Osteoblast (primary cell): Measurements from ENCODE around the gene TRIM42. TPM values are rescaled to one million over a fixed set of nuclear protein-coding genes. Genes with fewer than 3 reads are reported as not detected.

Source experiments
- DNase-seq: peaks from one replicate; pipeline ENCODE4 v3.0.0; 2011; ENCODE audit warnings: low spot score, mixed read lengths; ENCODE audit not compliant: insufficient read length; ENCODE audit errors: missing footprints
- H2AFZ ChIP-seq: 2 replicates; pipeline ENCODE4 v1.6.0; 2011; ENCODE audit warnings: mild to moderate bottlenecking, low read length
- H3K27ac ChIP-seq: 2 replicates; pipeline ENCODE4 v1.5.1; 2011; ENCODE audit warnings: mild to moderate bottlenecking, low read depth, low read length, moderate library complexity
- H3K27me3 ChIP-seq: 2 replicates; pipeline ENCODE4 v1.6.0; 2012; ENCODE audit warnings: mild to moderate bottlenecking, control low read depth, inconsistent platforms, low read length, moderate library complexity; ENCODE audit not compliant: insufficient read depth
- H3K36me3 ChIP-seq: 2 replicates; pipeline ENCODE4 v1.5.1; 2011; ENCODE audit warnings: mild to moderate bottlenecking, low read length, control low read depth, moderate library complexity; ENCODE audit not compliant: insufficient read depth
- H3K4me1 ChIP-seq: 2 replicates; pipeline ENCODE4 v1.5.1; 2011; ENCODE audit warnings: mild to moderate bottlenecking, low read length, control low read depth, moderate library complexity; ENCODE audit not compliant: insufficient read depth
- H3K4me2 ChIP-seq: 2 replicates; pipeline ENCODE4 v1.6.0; 2011; ENCODE audit warnings: mild to moderate bottlenecking, low read length; ENCODE audit not compliant: insufficient read depth
- H3K4me3 ChIP-seq: fragments of 200-600 bp; sonication (generic); 3 replicates; pipeline ENCODE4 v1.5.1; 2012; ENCODE audit warnings: mild to moderate bottlenecking, low read length, inconsistent platforms; ENCODE audit not compliant: insufficient read depth
- H3K79me2 ChIP-seq: 2 replicates; pipeline ENCODE4 v1.6.0; 2012; ENCODE audit warnings: mild to moderate bottlenecking, low read length, control low read depth, inconsistent platforms; ENCODE audit not compliant: insufficient read depth
- H3K9me3 ChIP-seq: 2 replicates; pipeline ENCODE4 v1.5.1; 2011; ENCODE audit warnings: low read depth, low read length, control low read depth
- H4K20me1 ChIP-seq: 2 replicates; pipeline ENCODE4 v1.6.0; 2012; ENCODE audit warnings: mild to moderate bottlenecking, low read length, control low read depth; ENCODE audit not compliant: insufficient read depth
- total RNA-seq: library from RNA; depleted of rRNA; stranded (reverse); fragments of >200 nt; gene quantifications from 2 replicates; pipeline ENCODE4 v1.2.3, GENCODE V29; 2012
- TF ChIP-seq, protein P1 (sequence below): IDR thresholded peaks from 2 replicates; pipeline ENCODE4 v1.5.1; 2011; ENCODE audit warnings: mild to moderate bottlenecking, low read depth, low read length, moderate library complexity; ENCODE audit errors: extremely low read depth

Gene TRIM42
- total RNA-seq, 1 donor = not detected

DNA sequence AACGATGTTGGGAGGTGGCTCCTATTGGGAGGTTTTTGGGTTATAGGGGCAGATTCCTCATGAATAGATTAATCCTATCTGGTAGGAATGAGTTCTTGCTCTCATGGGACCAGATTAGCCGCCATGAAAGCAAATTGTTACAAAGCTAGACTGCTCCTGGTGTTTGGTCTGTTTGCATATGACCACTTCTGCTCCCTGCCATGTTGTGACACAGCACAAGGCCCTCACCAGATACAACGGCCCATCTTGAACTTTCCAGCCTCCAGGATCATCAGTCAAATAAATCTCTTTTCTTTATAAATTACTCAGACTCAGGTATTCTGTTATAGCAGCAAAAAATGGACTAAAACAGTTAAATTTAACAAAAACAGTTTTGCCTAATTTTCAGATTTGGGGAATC, 34.4 kb downstream of the TRIM42 start:
- Histone ChIP-seq H3K36me3 (no peaks in the 10 kb centered on the region), H3K27ac (no peak overlapping the region), H2AFZ (no peak overlapping the region), H3K9me3 (no peaks in the 10 kb centered on the region), H4K20me1 (no peaks in the 10 kb centered on the region), H3K4me3 (no peak overlapping the region), H3K79me2 (no peaks in the 10 kb centered on the region), H3K4me1 (peaks cover 8% of the 10 kb centered on the region), H3K4me2 (no peak overlapping the region), H3K27me3 (no peaks in the 10 kb centered on the region)
- TF ChIP-seq, protein P1, sequence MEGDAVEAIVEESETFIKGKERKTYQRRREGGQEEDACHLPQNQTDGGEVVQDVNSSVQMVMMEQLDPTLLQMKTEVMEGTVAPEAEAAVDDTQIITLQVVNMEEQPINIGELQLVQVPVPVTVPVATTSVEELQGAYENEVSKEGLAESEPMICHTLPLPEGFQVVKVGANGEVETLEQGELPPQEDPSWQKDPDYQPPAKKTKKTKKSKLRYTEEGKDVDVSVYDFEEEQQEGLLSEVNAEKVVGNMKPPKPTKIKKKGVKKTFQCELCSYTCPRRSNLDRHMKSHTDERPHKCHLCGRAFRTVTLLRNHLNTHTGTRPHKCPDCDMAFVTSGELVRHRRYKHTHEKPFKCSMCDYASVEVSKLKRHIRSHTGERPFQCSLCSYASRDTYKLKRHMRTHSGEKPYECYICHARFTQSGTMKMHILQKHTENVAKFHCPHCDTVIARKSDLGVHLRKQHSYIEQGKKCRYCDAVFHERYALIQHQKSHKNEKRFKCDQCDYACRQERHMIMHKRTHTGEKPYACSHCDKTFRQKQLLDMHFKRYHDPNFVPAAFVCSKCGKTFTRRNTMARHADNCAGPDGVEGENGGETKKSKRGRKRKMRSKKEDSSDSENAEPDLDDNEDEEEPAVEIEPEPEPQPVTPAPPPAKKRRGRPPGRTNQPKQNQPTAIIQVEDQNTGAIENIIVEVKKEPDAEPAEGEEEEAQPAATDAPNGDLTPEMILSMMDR = no peak
- no peak for DNase-seq

DNA sequence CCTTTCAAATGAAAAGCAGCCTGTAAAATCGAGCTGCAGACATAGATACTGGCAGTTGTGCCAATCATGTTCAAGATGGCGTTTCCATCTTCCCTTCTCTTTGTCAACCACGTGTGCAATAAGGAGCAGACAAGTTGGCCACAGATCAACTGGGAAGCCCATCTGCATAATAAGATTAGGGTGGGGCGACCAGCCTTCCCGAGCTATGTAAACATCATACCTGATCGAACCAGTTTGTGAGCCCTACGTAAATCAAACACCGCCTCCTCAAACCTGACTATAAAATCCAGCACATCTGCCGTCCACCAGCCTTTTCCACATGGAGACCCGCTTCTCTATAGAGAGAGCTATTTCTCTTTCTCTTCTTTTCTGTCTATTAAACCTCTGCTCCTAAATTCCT, 37.2 kb downstream of the TRIM42 start:
- no peak overlapping the region for H2AFZ ChIP-seq
- H3K9me3 ChIP-seq = no peaks in the 10 kb centered on the region
- no peak for DNase-seq
- H3K27ac ChIP-seq = no peak overlapping the region
- no peaks in the 10 kb centered on the region for H3K27me3 ChIP-seq
- H3K36me3 ChIP-seq = no peaks in the 10 kb centered on the region
- TF ChIP-seq, protein P1 = no peak
- H3K79me2 ChIP-seq = no peaks in the 10 kb centered on the region
- H3K4me3 ChIP-seq = no peak overlapping the region
- no peak overlapping the region for H3K4me2 ChIP-seq
- H4K20me1 ChIP-seq = no peaks in the 10 kb centered on the region
- no peaks in the 10 kb centered on the region for H3K4me1 ChIP-seq

DNA sequence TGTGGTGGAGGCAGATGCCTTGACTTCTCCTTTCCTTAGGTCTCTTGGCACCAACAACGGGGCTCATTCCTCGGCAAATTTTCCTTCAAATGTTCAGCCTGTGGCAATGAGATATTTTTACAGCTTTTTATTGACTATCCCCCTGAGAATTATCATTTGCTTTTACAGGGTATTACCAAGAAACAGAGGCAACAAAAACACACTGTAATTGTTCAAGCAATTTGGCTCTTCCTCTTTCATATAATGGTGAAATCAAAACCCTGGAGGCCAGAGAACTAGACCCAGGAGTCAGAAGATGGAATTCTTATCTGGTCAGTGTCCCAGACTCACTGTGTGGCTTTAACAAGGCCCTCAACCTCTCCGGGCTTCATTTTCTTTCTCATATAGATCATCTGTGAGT, 40.1 kb downstream of the TRIM42 start:
- TF ChIP-seq, protein P1 = no peak
- H3K36me3 ChIP-seq = no peaks in the 10 kb centered on the region
- H3K4me2 ChIP-seq = no peak overlapping the region
- H3K4me1 ChIP-seq = no peaks in the 10 kb centered on the region
- H3K27ac ChIP-seq = no peak overlapping the region
- H4K20me1 ChIP-seq = no peaks in the 10 kb centered on the region
- DNase-seq = no peak
- H3K4me3 ChIP-seq = no peak overlapping the region
- no peaks in the 10 kb centered on the region for H3K79me2 ChIP-seq
- H2AFZ ChIP-seq = no peak overlapping the region
- no peaks in the 10 kb centered on the region for H3K9me3 ChIP-seq
- no peaks in the 10 kb centered on the region for H3K27me3 ChIP-seq

DNA sequence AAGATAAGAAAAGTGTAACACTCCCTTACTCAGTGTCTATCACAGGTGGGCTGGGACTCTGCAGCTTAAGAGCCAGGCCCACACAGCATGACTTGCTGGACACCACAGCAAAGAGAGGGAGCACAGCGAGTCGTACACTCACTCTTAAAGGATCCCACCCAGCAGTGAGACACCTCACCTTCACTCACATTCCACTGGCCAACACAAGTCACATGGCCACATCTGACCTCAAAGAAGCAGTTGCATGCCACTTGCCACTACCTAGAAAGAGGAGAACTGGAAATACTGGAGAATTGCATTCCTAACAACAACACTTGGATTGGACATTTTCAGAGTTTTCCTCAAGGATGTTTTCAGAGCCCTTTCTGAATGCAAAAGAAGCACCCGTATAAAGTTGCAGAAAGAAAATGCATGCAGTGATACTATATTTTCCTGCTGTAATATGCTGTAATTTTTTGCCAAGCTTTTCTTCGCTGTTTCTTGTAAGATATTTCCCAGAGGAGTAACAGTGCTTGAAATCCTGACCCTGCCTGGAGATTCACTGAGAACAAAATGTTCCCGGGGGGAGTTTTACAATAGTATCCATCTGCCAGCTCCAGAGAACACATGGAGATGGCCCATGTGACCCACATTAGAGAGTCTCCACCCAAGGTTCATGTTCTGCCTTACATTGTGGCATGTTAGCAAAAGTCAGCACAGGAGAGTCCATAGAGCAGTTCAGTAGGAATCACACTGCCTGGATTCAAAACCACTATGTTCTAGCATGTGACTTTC, 42.2 kb downstream of the TRIM42 start:
- Histone ChIP-seq H3K27ac (no peak overlapping the region), H3K79me2 (no peaks in the 10 kb centered on the region), H3K36me3 (no peaks in the 10 kb centered on the region), H3K4me1 (no peaks in the 10 kb centered on the region), H3K27me3 (no peaks in the 10 kb centered on the region), H2AFZ (no peak overlapping the region), H3K4me3 (no peak overlapping the region), H3K9me3 (no peaks in the 10 kb centered on the region), H4K20me1 (no peaks in the 10 kb centered on the region), H3K4me2 (no peak overlapping the region)
- no peak for DNase-seq
- TF ChIP-seq, protein P1 = no peak
